Cardiac septum (tissue), 1 donor: ENCODE results near the gene FILIP1L. TPM values are rescaled to one million over a fixed set of nuclear protein-coding genes. Genes with fewer than 3 reads are reported as not detected.

Experiments used
- DNase-seq: peaks from one replicate; pipeline ENCODE4 v3.0.0-alpha.2; 2020; ENCODE audit warnings: low spot score
- intact Hi-C: fragments of 100-400 bp; cut with DNase I; formaldehyde crosslinking; loops from one replicate; pipeline ENCODE4 v1.14.0; 2022
- total RNA-seq: library from RNA; stranded (reverse); fragmentation: NEBNext Ultra II Directional; extraction: Animal tissue kit (Norgen Biotek cat#: 25700); gene quantifications from one replicate; pipeline ENCODE4 v1.2.1, GENCODE V29; 2021
- donor health status: DM: no; HTN: no; CAD: no.

FILIP1L gene
- total RNA-seq, 1 donor from 2014 or later: 120 TPM

DNA sequence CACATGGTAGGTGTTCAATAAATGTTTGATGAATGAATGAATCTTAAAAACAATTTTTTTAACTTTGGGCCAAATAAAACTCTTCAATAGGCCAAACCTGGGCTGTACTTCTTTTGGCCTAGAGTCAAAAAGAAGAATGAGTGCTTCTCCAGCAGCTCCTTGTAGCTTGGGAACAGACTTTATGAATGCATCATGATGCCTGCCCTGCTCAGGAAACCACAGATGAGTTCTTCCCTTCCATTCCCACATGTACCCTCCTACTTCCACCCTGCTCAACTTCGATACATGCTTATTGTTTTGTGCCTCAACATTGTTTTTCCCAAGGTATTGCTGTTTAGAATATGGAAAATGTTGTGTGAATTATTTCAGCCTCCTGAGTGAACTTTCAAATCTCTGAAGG, 87.0 kb downstream of the FILIP1L start:
- intact Hi-C loops: no loop called here
- DNase-seq: no peak

DNA sequence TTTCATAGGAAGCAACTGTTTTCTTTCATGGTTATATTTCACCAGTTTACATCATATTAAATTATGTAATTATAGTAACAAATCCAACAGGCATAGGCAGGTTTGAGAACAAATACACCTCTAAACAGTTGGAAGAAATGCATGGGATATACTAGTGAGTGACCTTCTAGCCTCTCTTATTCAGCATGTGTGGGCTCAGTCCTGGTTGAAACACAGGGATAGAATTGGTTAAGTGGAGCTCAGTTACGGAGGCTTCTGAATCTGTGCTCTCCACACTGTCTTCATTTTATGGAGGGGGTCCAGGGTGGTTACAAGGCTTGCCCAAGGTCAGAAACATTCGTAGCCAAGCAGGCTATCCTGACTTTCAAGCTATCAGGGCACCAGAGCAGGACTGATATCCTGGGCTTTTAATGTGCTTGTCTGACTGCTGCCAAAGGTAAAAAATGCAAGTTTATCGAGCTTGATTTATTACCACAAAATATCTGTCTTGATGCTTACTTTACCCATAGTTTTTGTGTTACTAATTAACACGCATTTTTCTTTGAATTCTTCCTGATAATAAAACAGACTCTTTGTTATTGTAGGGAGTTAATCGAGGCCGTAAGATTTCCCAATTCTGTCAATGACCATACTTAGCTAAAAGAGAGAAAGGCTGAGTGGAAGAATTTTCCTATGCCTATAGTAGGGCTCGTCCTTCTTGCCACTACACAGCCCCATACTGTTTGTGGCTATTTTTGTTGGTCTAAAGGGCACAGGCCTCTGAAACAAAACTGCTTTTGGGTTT, 89.6 kb downstream of the FILIP1L start:
- intact Hi-C loops: no loop called here
- DNase-seq: no peak

DNA sequence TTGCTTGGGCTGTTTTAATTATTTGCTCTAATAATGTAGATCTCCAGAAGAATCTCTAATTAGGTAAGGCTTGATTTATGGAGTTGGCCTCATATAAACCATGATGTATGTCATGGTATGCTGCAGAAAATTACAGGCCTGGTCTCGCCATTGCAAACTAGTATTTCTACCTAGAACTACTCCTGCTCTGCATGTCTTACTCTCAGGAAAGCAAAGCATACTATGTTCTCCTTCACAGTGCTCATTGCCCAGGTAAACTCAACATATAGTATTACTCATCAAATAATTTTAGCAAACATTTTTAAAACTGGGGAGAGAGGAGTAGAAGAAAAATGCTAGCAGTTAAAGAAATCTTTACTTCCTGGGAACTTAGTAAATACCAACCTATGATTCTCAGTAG, 90.7 kb downstream of the FILIP1L start:
- no peak for DNase-seq
- intact Hi-C loops: no loop called here

DNA sequence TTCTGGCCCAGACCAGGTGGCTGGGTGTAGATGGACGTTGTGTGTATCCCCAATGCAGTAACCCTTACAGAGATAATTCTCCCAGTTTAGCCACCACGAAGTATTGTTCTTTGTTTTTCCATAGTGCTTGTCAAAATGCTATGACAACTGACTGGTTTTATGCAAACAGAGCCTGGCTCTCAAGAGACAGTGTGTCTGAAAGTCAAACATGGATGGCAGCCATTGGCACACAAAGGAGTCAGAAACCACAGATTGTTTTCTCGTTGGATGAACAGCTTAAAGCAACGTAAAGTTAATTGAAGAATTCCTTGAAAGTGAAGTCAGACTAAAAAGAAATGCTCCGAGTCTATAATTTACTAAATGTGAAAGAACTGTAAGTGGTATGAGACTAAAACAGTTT, 91.2 kb downstream of the FILIP1L start:
- no peak for DNase-seq
- intact Hi-C loops: no loop called here

DNA sequence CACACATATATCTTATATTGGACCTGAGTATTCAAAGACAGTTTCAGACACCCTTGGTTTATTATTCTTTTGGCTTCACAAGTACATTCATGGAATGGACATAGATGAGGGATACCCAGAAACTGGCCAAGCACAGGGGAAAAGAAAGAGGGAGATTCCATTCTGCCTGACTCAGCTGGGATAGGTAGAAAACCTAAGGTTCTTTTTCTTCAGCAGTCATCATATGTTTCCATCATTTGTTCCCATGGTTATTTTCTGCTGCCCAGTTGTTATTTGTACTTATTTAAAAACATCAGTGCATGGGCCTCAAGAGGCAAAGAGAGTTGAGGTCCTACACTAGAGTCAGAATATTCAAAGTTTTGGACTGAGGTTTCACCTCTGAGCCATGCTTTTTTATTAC, 91.8 kb downstream of the FILIP1L start:
- intact Hi-C loops: no loop called here
- DNase-seq: no peak

DNA sequence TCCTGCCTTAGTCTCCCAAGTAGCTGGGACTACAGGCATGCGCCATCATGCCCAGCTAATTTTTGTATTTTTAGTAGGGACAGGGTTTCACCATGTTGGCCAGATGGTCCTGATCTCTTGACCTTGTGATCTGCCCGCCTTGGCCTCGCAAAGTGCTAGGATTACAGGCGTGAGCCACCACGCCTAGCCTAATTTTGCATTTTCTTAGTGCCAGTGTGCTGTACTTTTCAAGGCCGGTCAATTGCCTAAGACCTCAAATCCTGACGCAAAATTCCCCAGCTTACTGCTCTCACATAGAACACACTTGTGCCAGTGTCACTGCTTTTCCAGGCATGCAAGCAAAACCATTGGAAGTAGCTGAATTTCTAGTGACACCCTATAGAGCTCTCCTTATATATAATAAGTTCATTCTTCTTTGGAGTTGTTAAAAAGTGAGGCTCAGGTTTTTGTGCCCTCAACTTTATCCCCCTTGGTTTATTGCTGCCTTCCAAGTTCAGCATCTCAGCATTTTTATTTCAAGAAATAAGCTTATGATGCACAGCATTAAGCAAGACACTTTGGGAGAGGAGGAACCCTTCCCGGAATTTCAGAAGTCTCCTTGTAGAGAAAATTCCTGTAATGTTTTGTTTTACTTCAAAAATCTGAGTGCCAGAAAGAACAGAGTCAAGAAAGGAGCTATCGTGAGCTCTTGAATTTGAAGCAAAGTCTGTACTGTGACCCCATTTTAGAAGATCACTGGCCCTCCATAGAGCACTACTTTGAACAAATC, 93.2 kb downstream of the FILIP1L start:
- no peak for DNase-seq
- intact Hi-C loops: no loop called here

DNA sequence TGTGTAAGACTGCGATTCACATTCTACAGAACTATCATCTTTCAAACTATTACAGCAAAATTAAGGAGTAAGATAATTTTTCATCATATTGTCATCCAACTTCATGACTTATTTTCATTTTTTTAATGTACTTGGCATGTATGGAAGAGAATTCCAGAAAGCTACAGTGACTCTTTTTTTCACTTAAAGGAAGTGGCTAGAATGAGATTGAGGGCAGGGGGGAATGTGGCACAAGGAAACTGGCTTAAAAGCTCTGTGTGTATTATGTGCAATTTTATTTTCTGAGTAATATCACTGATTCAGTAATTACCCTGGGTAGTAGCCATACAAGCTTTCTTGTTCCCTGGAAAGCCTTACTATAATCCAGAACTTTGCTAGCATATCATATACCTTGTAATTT, 94.6 kb downstream of the FILIP1L start:
- intact Hi-C loops: no loop called here
- no peak for DNase-seq

DNA sequence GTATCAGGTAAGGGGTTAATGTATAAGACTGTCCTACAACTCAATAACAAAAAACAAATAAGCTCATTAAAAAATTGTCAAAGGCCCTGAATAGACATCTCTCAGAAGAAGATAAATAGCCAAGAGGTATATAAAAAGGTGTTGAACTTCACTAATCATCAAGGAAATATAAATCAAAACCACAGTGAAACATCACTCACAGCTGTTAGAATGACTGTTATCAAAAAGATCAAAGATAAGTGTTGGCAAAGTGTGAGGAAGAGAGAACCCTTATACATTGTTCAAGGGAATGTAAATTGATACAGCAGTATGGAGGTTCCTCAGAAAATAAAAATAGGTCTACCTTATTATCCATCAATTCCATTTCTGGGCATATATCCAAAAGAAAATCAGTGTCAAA, 95.5 kb downstream of the FILIP1L start:
- no peak for DNase-seq
- intact Hi-C loops: no loop called here

DNA sequence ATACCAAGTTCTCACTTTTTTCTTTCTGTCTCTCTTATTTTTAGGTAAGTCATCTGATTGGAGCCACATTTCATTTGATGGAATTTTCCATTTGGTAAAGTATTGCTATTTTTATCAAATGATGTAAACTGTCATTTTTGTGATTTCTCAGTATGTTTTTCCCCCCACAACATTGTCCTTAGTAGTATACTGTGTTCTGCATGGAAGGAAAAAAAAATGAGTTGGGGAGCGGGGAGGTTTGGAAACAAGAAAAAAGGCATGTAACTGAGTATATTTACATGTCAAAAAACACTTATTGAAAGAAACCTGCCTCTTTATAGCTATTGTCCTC, 104.2 kb downstream of the FILIP1L start:
- intact Hi-C loops: no loop called here
- DNase-seq: no peak

DNA sequence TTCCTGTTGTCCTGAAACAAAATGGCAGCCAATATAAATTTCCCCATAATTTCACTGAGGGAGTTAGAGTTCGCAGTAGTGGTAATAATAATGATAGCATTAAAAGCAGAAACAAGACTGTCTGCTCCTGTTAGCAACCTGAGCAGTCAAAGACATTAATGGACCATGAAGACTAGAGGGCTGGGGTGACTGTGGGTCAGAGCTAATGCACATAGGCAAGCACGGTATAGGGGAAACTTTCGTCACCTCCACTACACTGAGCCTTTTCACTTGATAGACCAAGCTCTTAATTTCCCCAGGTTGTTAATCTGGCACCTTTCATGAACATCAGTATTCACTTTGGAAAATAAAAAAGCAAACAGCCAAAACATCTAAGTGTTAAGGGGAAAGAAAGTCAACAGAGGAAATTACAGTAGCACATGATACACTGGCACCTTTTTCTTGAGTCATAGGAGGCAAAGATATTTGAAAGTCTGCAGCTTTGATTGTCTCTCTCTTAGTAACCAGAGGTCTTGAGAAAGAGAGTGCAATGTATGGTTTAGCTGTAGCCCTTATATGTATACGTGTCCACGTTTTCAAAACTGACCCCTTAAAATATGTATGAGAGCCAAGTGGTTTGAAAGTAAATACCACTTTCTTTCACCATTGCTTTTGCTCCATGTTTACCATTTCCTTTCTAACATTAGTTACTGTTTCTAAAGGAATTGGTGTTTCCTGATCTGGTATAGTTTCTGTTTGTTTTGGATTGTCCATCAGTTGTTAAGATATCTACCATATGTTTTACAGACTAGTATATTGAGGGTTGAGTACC, 104.8 kb downstream of the FILIP1L start:
- no peak for DNase-seq
- intact Hi-C loops: loop anchor here (2.0 to 5.0 kb wide), 3 partner anchors 33 to 165 kb away; no protein-coding TSS in a partner anchor

DNA sequence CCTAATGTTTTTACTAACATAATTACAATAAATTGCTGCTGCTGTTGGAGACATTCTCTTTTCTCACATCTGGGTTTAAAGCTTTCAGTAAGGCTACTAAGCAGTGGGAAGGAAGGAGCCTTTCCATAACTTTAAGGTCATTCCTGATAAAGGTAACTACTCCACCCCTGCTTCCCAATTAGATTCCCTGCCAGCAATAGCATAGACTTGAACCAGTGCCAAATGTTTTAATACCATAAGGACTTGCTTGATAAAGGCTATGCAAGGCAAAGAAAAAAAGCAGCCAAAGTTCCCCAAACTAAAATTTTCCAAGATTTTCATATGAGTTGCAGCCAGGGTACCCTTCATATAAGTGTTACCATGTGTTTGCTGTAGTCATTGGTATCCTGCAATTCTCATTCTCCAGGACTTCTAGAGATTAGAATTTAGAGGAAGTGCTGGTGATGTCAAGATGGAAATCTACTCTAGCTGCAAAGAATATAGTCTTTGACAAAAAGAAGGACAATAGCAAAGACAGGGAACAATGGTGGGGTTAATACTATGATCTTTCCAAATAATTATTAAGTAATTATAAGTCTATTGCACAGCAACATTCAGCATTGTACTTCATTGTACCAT, 106.1 kb downstream of the FILIP1L start:
- no peak for DNase-seq
- intact Hi-C loops: loop anchor here (2.0 to 5.0 kb wide), 3 partner anchors 35 to 163 kb away; no protein-coding TSS in a partner anchor

DNA sequence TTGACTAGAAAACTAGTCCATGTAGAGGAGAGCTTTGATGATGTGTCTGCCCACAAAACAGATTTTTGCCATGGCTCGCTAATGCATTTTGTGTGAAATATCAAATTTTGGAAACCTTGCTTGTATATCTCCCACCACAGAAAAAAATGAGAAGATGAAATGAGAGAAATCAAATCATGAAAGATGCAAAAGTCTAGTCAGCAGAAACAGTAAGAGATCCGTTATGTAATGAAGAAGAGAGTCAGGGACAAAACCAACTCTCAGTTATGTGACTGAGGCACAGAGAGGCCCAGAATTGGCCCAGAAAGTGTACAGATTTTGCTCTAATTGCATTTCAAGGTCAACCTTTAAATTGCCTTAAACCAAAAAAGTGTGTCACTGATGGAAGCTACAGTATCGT, 107.0 kb downstream of the FILIP1L start:
- intact Hi-C loops: loop anchor here (5.0 kb wide), 1 partner anchor 70 kb away; no protein-coding TSS in a partner anchor
- no peak for DNase-seq

DNA sequence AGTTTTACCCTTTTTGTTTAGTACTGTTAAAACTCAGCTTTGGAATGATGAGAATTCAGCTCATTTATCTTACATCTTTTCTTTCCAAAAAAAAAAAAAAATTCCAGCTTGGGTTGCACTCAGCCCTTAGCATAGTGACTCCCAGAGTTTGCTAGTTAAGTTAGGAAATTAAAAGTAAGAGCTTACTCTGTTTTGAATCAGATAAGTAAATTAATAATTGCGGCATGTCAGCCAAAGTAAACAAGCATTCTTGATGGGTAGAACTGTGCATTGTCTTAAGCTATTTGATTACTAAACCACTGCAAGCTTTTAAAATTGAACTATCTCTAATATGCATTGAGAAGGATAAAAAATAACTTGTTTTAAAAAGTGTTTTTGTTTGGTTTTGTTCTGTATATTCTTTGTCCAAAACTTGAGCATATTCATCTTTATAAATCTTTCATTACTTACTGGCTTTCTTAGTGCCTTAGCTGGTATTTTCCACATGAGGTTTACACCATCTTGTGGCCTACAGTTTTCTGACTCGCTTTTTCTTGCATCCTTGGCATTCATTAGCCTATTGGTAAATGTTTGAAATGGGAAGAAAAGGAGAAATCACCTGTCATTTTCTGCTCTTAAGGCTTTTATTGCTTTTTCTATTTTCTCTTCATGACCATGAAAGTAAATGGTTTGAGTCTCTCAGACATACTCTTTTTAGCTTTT, 107.6 kb downstream of the FILIP1L start:
- intact Hi-C loops: loop anchor here (5.0 kb wide), 1 partner anchor 69 kb away; no protein-coding TSS in a partner anchor
- DNase-seq: no peak

DNA sequence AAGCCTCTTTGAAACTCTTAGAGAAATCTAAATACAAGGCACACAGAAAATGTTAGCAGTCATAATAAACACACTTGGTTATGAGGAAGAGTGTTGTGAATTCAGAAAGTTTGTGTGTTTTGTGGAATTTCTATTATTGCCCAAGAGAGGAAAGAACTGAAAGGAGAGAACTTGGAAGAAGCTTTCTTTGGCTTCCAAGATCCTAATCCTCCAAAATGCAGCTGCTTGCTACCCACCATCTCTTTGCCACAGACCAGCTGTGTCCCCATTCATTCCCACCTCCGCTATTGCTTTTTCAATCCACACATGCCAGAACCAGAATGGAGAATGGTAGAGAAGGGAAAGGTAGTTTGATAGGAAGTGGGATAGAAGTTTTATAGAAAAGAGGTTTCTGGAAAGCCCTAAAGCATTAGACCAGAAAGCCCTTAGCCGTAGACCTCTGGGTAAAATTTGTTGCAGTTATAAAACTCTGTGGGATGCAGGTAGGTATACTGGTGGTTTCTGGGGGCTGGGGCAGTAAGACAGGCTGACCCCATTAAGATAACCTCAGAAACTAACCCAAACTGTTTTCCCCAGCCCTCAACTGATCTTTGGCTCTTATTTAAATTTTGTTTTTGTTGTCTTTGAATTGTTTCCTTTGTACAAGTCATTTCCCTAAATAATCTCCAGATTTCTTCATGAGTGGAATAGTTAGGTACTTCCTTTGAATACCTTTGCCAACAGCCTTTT, 108.5 kb downstream of the FILIP1L start:
- intact Hi-C loops: loop anchor here (5.0 kb wide), 1 partner anchor 69 kb away; no protein-coding TSS in a partner anchor
- DNase-seq: no peak

DNA sequence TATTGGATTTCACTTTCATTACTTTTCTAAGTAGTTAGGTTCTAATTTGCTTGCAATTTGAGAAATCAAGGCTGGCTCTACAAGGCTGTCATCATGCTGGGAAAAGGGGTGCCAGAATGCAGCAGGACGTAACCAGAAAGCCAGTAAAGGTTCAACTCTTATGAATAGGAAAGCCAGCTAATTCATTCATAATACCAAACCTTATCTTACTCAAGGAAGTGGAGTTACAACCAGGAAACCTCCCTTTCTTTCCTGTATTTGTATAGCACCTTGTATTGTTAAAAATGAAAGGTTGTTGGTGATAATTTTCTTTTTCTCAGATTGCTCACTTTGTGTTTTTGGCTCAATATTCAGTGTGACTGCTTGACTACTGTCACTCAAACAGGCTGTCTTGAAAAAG, 109.4 kb downstream of the FILIP1L start:
- intact Hi-C loops: loop anchor here (5.0 kb wide), 1 partner anchor 68 kb away; no protein-coding TSS in a partner anchor
- DNase-seq: no peak

DNA sequence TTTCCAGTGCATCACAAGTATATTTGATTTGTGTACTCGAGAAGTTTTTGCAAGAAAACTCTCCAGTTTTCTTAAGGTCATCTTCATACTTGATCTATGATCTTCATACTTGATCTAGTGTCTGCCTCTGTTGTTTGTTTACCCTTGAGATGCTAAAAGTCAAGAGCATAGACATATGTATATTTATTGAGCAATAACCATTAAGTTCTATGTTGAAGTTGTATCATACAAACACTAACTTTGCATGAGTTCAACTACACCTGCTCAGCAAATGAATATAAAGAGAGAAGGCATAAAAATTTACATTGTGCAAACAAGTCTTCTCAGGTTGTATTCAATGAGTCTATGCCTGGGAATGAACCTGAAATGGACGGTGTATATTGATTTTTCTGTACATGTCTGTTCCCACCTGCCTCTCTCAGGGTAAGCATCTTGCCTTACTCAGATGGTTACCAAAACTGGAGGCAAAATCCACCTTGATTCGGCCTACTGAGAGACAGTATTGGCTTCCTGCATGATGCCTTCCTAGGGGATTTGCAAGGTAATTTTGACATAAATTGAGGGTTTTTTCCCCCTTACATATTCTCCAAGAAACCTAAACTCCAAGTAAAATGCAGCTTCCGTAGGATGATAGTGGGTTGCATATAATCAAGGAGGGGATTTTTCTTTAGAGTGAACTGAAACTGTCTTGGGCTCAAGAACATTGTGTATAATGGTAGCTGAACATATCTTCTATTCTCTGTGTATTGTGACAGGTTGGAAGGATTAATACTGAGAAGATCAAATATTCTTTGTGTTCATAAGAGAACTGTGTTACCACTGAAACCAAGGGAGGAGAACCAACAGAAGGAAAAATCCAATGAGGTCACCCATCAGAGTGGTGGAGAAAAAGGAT, 110.4 kb downstream of the FILIP1L start:
- intact Hi-C loops: no loop called here
- DNase-seq: no peak

DNA sequence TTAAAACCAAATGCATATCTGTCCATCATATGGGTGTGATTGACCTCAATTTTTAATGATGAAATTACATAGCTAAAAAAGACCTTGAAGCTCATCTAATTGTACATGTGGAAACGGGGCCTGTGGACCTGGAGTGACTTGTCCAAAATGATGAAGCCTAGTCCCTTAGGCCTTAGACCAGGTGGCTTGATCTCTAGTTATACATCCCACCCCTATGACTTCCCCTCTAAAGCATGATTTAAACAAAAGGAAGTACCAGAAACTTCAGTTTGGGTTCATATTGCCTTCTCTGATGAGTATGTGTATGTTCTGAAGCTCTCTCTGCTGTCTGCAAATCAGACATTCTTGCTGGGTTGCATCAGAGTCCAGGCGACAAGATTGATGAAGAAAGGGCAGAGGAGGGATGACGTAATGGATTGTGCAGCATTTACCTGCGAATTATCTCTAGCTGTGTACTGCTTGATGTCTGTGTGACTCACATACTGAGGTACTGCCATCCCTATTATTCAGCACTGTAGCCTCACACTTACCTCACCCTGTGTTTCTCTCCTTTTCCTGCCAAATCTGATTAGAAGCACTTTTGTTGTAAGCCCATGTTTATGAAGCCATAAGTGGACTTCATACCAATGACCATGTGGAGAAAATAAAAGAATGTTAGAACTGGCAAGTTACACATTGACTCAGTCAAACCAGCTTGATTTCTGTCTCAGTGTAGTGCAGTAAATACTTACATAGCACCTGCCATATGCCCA, 111.5 kb downstream of the FILIP1L start:
- intact Hi-C loops: no loop called here
- no peak for DNase-seq
